Measurements from ENCODE around the gene LILRA1.
"Not testable (repeated sequence)": the region's sequence is repeated elsewhere in the genome, so short reads cannot be mapped to it uniquely, and the experiment has no call there.

Gene LILRA1

GRCh38 chr19:54593445-54593844 lies at the start of gene LILRA1:
Gene LILRA1, plus strand, starts transcription at chr19:54593632. Its CDS starts 613 bp downstream, at chr19:54594245.
- DNase-seq (ENCODE audit: low spot score) = not testable (repeated sequence)

- DNase-seq (ENCODE audit: low spot score) = no peak
Observed at GRCh38 chr19:54548806-54549205, 44.6 kb upstream of the LILRA1 start.

- DNase-seq (ENCODE audit: low spot score) = no peak
Observed at GRCh38 chr19:54549224-54549623, 44.2 kb upstream of the LILRA1 start.

- DNase-seq (ENCODE audit: low spot score) = no peak
Observed at GRCh38 chr19:54551293-54551692, 42.1 kb upstream of the LILRA1 start.

- DNase-seq (ENCODE audit: low spot score) = no peak
Observed at GRCh38 chr19:54551950-54552912, 41.2 kb upstream of the LILRA1 start.

- no peak for DNase-seq (ENCODE audit: low spot score)
Observed at GRCh38 chr19:54552913-54553310, 40.5 kb upstream of the LILRA1 start.

- DNase-seq (ENCODE audit: low spot score) = no peak
Observed at GRCh38 chr19:54554006-54554405, 39.4 kb upstream of the LILRA1 start.

GRCh38 chr19:54554896-54555295 lies 38.5 kb upstream of the LILRA1 start:
- DNase-seq (ENCODE audit: low spot score) = no peak

GRCh38 chr19:54556194-54556593 lies 37.2 kb upstream of the LILRA1 start:
- no peak for DNase-seq (ENCODE audit: low spot score)

GRCh38 chr19:54558339-54558738 lies 35.1 kb upstream of the LILRA1 start:
- no peak for DNase-seq (ENCODE audit: low spot score)

- no peak for DNase-seq (ENCODE audit: low spot score)
Observed at GRCh38 chr19:54560881-54561385, 32.5 kb upstream of the LILRA1 start.

GRCh38 chr19:54561840-54562239 lies 31.6 kb upstream of the LILRA1 start:
- DNase-seq (ENCODE audit: low spot score) = no peak

- not testable (repeated sequence) for DNase-seq (ENCODE audit: low spot score)
Observed at GRCh38 chr19:54563206-54563605, 30.2 kb upstream of the LILRA1 start.

GRCh38 chr19:54570316-54570715 lies 23.1 kb upstream of the LILRA1 start:
- DNase-seq (ENCODE audit: low spot score) = no peak

- not testable (repeated sequence) for DNase-seq (ENCODE audit: low spot score)
Observed at GRCh38 chr19:54571715-54572615, 21.5 kb upstream of the LILRA1 start.

- no peak for DNase-seq (ENCODE audit: low spot score)
Observed at GRCh38 chr19:54572696-54573311, 20.6 kb upstream of the LILRA1 start.

GRCh38 chr19:54573330-54573872 lies 20.0 kb upstream of the LILRA1 start, which contains the start of gene LILRA2:
Gene LILRA2, plus strand, starts transcription at chr19:54573790. Its CDS starts 89 bp downstream, at chr19:54573879.
- no peak for DNase-seq (ENCODE audit: low spot score)

GRCh38 chr19:54574051-54574450 lies 19.4 kb upstream of the LILRA1 start:
- no peak for DNase-seq (ENCODE audit: low spot score)

- DNase-seq (ENCODE audit: low spot score) = no peak
Observed at GRCh38 chr19:54574527-54575056, 18.8 kb upstream of the LILRA1 start.

- DNase-seq (ENCODE audit: low spot score) = not testable (repeated sequence)
Observed at GRCh38 chr19:54575205-54575604, 18.2 kb upstream of the LILRA1 start.

- no peak for DNase-seq (ENCODE audit: low spot score)
Observed at GRCh38 chr19:54576411-54576976, 16.9 kb upstream of the LILRA1 start.
